HG02798 (cell line): Measurements from ENCODE around the gene LONRF2.
"Not testable (repeated sequence)": the region's sequence is repeated elsewhere in the genome, so short reads cannot be mapped to it uniquely, and the experiment has no call there.

Experiments
- ATAC-seq: cut with Tn5 transposase; IDR thresholded peaks from one replicate; pipeline ENCODE4 v1.9.1; 2021; ENCODE audit warnings: mild to moderate bottlenecking; ENCODE audit not compliant: unreplicated experiment, poor library complexity

LONRF2 gene

GRCh38 chr2:100257939-100258338 lies 64.4 kb downstream of the LONRF2 start:
- no peak for ATAC-seq

GRCh38 chr2:100256849-100257248 lies 65.5 kb downstream of the LONRF2 start:
- ATAC-seq = no peak

GRCh38 chr2:100256416-100256815 lies 65.9 kb downstream of the LONRF2 start:
- no peak for ATAC-seq

GRCh38 chr2:100254646-100255210 lies 67.6 kb downstream of the LONRF2 start:
- ATAC-seq = no peak

GRCh38 chr2:100253786-100254185 lies 68.5 kb downstream of the LONRF2 start:
- no peak for ATAC-seq

GRCh38 chr2:100252811-100253698 lies 69.2 kb downstream of the LONRF2 start:
- ATAC-seq = no peak

GRCh38 chr2:100250645-100251044 lies 71.7 kb downstream of the LONRF2 start:
- no peak for ATAC-seq

GRCh38 chr2:100248971-100249370 lies 73.3 kb downstream of the LONRF2 start:
- ATAC-seq = no peak

- not testable (repeated sequence) for ATAC-seq
Observed at GRCh38 chr2:100248556-100248955, 73.7 kb downstream of the LONRF2 start.

GRCh38 chr2:100248044-100248330 lies 74.3 kb downstream of the LONRF2 start:
- ATAC-seq = no peak

GRCh38 chr2:100247256-100248043 lies 74.9 kb downstream of the LONRF2 start:
- ATAC-seq = peak; percentile 68

GRCh38 chr2:100246163-100247145 lies 75.8 kb downstream of the LONRF2 start:
- ATAC-seq = no peak

- ATAC-seq = no peak
Observed at GRCh38 chr2:100245681-100246080, 76.6 kb downstream of the LONRF2 start.

GRCh38 chr2:100244881-100245605 lies 77.3 kb downstream of the LONRF2 start:
- ATAC-seq = no peak

- no peak for ATAC-seq
Observed at GRCh38 chr2:100243631-100244030, 78.7 kb downstream of the LONRF2 start.

GRCh38 chr2:100242891-100243619 lies 79.2 kb downstream of the LONRF2 start:
- ATAC-seq = peak; percentile 63

GRCh38 chr2:100242476-100242875 lies 79.8 kb downstream of the LONRF2 start:
- ATAC-seq = no peak

- no peak for ATAC-seq
Observed at GRCh38 chr2:100241236-100241635, 81.1 kb downstream of the LONRF2 start.

GRCh38 chr2:100240386-100240785 lies 81.9 kb downstream of the LONRF2 start:
- no peak for ATAC-seq
